ENCODE results near the gene AK5.
"Not testable (repeated sequence)": the region's sequence is repeated elsewhere in the genome, so short reads cannot be mapped to it uniquely, and the experiment has no call there.

AK5 gene

DNA sequence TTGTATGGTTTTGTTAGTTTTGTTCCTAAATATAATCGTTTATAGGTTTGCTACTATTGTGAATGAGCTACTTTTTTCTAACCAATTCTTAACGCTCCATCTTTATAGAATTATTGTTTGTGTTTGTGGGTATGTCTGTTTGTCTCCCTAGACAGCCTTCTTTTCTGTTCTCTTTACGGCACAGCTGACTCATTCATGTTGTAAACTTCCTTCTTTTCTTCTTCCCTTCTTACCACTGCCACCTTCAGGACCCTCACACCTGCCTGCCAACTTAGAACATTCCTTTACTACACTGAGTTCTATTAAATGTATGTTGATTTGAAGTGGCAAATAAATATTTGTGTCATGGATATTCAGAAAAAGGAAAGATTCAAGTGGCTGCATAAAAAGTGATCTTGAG lies 29.1 kb downstream of the AK5 start:
- DNase-seq = no peak
- TF ChIP-seq, protein P1, sequence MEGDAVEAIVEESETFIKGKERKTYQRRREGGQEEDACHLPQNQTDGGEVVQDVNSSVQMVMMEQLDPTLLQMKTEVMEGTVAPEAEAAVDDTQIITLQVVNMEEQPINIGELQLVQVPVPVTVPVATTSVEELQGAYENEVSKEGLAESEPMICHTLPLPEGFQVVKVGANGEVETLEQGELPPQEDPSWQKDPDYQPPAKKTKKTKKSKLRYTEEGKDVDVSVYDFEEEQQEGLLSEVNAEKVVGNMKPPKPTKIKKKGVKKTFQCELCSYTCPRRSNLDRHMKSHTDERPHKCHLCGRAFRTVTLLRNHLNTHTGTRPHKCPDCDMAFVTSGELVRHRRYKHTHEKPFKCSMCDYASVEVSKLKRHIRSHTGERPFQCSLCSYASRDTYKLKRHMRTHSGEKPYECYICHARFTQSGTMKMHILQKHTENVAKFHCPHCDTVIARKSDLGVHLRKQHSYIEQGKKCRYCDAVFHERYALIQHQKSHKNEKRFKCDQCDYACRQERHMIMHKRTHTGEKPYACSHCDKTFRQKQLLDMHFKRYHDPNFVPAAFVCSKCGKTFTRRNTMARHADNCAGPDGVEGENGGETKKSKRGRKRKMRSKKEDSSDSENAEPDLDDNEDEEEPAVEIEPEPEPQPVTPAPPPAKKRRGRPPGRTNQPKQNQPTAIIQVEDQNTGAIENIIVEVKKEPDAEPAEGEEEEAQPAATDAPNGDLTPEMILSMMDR (IDR thresholded peaks at IDR 0.05; ENCODE audit: low read depth, low read length) = no peak
- Histone ChIP-seq H3K4me1 (no peaks in the 10 kb centered on the region), H3K36me3 (no peaks in the 10 kb centered on the region), H3K9me3 (no peaks in the 10 kb centered on the region), H3K27me3 (no peaks in the 10 kb centered on the region), H3K4me3 (ENCODE audit: low read depth, low read length) (no peak overlapping the region)

DNA sequence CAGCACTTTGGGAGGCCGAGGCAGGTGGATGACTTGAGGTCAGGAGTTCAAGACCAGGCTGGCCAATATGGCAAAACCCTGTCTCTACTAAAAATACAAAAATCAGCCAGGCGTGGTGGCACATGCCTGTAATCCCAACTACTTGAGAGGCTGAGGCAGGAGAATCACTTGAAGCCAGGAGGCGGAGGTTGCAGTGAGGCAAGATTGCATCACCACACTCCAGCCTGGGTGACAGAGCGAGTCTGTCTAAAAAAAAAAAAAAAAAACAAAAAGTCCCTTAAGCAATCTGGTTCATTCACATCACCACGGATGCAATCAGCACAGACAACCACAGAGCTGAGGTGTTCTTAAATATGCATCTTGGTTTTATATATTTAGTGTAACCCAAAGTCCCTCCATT lies 30.5 kb downstream of the AK5 start:
- not testable (repeated sequence) for H3K36me3 ChIP-seq; H3K9me3 ChIP-seq; H3K4me3 ChIP-seq (ENCODE audit: low read depth, low read length); H3K4me1 ChIP-seq; H3K27me3 ChIP-seq; DNase-seq

DNA sequence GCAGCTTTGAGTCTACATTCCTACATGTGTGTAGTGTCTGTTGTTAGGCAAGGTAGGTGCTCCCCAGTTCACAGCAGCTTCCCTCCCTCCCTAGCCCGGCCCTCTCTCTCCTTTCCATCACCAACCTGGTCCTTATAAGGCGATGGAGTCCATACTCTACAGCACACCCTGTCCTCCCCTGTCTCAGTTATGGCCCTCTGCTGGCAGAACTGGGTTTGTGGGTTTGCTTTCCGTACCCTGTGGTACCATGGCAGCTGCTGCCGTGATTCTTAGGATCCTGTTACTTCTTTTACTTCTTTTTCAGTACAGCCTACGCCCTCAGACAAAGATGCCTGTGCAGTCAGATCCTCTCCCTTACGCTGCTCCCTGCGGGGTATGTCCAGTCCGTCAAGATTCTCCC lies 31.7 kb downstream of the AK5 start:
- TF ChIP-seq, protein P1 (IDR thresholded peaks at IDR 0.05; ENCODE audit: low read depth, low read length) = peak; percentile 45
- H3K9me3 ChIP-seq = no peaks in the 10 kb centered on the region
- DNase-seq = peak; percentile 12
- H3K4me1 ChIP-seq = no peaks in the 10 kb centered on the region
- no peaks in the 10 kb centered on the region for H3K36me3 ChIP-seq
- no peaks in the 10 kb centered on the region for H3K27me3 ChIP-seq
- no peak overlapping the region for H3K4me3 ChIP-seq (ENCODE audit: low read depth, low read length)

DNA sequence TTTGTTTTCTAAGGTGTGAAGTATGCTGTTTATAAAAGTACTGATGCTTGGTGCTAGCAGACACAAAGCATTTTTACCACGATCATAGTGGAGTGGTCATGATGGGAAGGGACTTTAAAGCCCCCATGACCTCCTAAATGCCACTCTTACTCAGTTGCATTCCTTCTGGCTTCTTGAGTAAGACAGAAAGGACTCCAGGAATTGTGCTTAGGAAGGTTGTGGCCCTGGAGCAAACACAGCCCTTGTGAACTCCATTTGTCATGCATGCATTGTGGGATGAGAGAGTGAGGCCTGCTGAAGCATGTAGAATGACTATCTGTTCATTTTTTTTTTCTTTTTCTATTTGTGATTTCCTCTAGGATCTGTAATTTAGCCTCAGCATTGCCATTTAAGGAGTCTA lies 34.2 kb downstream of the AK5 start:
- TF ChIP-seq, protein P1 (IDR thresholded peaks at IDR 0.05; ENCODE audit: low read depth, low read length) = no peak
- Histone ChIP-seq H3K9me3 (no peaks in the 10 kb centered on the region), H3K36me3 (no peaks in the 10 kb centered on the region)

DNA sequence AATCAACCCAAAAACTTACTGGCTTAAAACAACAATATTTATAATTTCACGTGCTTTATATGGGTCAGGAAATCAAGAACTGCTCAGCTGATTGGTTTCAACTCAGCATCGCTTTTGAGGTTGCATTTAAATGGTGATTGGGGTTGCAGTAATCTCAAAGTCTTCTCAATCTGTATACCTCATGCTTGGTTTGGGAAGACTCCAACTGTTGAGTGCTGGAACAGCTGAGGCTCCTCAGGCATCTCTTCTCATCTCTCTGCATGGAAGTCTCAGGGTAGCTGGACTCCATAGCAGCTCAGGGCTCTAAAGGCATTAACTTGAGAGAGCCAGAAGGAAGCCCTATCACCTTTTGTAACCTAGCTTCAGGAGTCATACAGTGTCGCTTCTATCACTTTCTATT lies 35.1 kb downstream of the AK5 start:
- no peaks in the 10 kb centered on the region for H3K36me3 ChIP-seq
- H3K9me3 ChIP-seq = no peaks in the 10 kb centered on the region
- H3K27me3 ChIP-seq = no peaks in the 10 kb centered on the region
- no peak for DNase-seq
- TF ChIP-seq, protein P1 (IDR thresholded peaks at IDR 0.05; ENCODE audit: low read depth, low read length) = no peak
- H3K4me3 ChIP-seq (ENCODE audit: low read depth, low read length) = no peak overlapping the region
- H3K4me1 ChIP-seq = no peaks in the 10 kb centered on the region

More for the DNA sequence above, 34.2 kb downstream of the AK5 start:
- Histone ChIP-seq H3K27me3 (no peaks in the 10 kb centered on the region), H3K4me3 (ENCODE audit: low read depth, low read length) (no peak overlapping the region), H3K4me1 (no peaks in the 10 kb centered on the region)
- peak; percentile 15 for DNase-seq

DNA sequence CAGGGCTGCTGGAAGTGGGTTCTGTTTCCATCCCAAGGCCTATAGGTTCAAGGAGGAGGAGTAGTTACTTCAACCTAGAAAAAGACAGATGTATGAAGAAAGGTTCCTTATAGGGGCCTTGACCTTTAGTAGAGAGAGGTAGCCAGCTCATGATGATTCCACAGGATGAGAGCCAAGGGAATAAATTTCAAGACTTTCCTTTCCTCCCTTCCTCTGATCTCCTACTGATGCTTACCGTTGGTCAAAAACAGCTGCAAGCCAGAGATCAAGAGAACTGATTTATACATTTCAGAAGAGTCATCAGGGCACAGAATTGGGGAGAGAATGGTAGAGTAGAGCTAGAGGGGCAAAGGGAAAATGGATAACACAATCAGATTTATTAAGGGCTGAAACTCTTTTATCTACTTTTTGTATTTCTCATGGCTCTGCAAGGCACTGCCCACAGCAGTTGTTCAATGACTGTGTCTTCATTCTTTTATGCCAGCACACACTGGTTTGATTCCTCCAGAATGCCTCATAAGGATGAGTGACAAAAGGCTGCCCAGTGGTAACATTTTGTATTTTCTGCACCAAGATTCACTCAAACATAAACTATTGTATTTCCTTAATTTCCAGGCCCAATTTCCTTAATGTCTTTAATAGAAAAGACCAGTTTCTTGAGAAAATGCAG lies 37.4 kb downstream of the AK5 start:
- no peak for DNase-seq

More for the DNA sequence above, 37.4 kb downstream of the AK5 start:
- Histone ChIP-seq H3K36me3 (no peaks in the 10 kb centered on the region), H3K27me3 (no peaks in the 10 kb centered on the region), H3K4me3 (ENCODE audit: low read depth, low read length) (no peak overlapping the region), H3K9me3 (no peaks in the 10 kb centered on the region), H3K4me1 (no peaks in the 10 kb centered on the region)
- TF ChIP-seq, protein P1 (IDR thresholded peaks at IDR 0.05; ENCODE audit: low read depth, low read length) = no peak
